KMS-11 (cell line): ENCODE measurements around the gene IL6R.

Experiments
- H2AFZ ChIP-seq: fragments of 200-600 bp; sonication (generic); 2 replicates; pipeline ENCODE4 v1.6.1; 2016; ENCODE audit warnings: antibody characterized with exemption, mixed run types, low read depth
- H3K27ac ChIP-seq: fragments of 200-600 bp; sonication (generic); 2 replicates; pipeline ENCODE4 v1.6.1; 2016; ENCODE audit warnings: mild to moderate bottlenecking, mixed run types
- H3K27me3 ChIP-seq: fragments of 200-600 bp; sonication (generic); 2 replicates; pipeline ENCODE4 v1.6.1; 2017; ENCODE audit warnings: mild to moderate bottlenecking, low read depth, mixed run types, moderate library complexity; ENCODE audit not compliant: insufficient read depth
- H3K36me3 ChIP-seq: fragments of 200-600 bp; sonication (generic); 2 replicates; pipeline ENCODE4 v1.6.1; 2017; ENCODE audit warnings: mild to moderate bottlenecking, mixed run types; ENCODE audit not compliant: insufficient read depth
- H3K4me1 ChIP-seq: fragments of 200-600 bp; sonication (generic); 2 replicates; pipeline ENCODE4 v1.6.1; 2016; ENCODE audit warnings: mild to moderate bottlenecking, low read depth, mixed run types; ENCODE audit not compliant: poor library complexity, severe bottlenecking
- H3K4me2 ChIP-seq: fragments of 200-600 bp; sonication (generic); 2 replicates; pipeline ENCODE4 v1.7.0; 2016; ENCODE audit warnings: mild to moderate bottlenecking, mixed run types
- H3K4me3 ChIP-seq: fragments of 200-600 bp; sonication (generic); IDR thresholded peaks from 2 replicates; pipeline ENCODE4 v1.6.1; 2017; ENCODE audit warnings: low read depth, low read length, mixed read lengths; ENCODE audit not compliant: insufficient read depth
- H3K79me2 ChIP-seq: fragments of 200-600 bp; sonication (generic); 2 replicates; pipeline ENCODE4 v1.6.1; 2016; ENCODE audit warnings: low read depth, mixed run types; ENCODE audit not compliant: insufficient read depth
- H3K9ac ChIP-seq: fragments of 200-600 bp; sonication (generic); 2 replicates; pipeline ENCODE4 v1.6.1; 2016; ENCODE audit warnings: mild to moderate bottlenecking, mixed run types
- H4K20me1 ChIP-seq: fragments of 200-600 bp; sonication (generic); 2 replicates; pipeline ENCODE4 v1.6.1; 2016; ENCODE audit warnings: mild to moderate bottlenecking, mixed run types; ENCODE audit not compliant: insufficient read depth
- CTCF ChIP-seq: fragments of 200-600 bp; sonication (generic); conservative IDR thresholded peaks from 2 replicates; pipeline ENCODE4 v1.6.1; 2017; ENCODE audit warnings: low read depth, mild to moderate bottlenecking, antibody characterized with exemption, low read length, moderate library complexity, mixed read lengths

IL6R gene

GRCh38 chr1:154404511-154404931 lies 622 bp upstream of the IL6R start:
- no peaks in the 10 kb centered on the region for H3K79me2 ChIP-seq
- no peak for TF ChIP-seq CTCF
- H3K27me3 ChIP-seq, result peaks cover 15% of the 10 kb centered on the region; the same call in 1 of the 2 replicates
- peaks cover 74% of the 10 kb centered on the region for H3K4me1 ChIP-seq
- peak overlapping the region; percentile 73 for H2AFZ ChIP-seq
- H3K4me3 ChIP-seq, result no peak overlapping the region
- no peaks in the 10 kb centered on the region for H4K20me1 ChIP-seq
- peak overlapping the region; percentile 72 for H3K27ac ChIP-seq
- H3K9ac ChIP-seq, result peak overlapping the region; percentile 45; the same call in 1 of the 2 replicates
- no peaks in the 10 kb centered on the region for H3K36me3 ChIP-seq
- peak overlapping the region; percentile 93 for H3K4me2 ChIP-seq

DNA sequence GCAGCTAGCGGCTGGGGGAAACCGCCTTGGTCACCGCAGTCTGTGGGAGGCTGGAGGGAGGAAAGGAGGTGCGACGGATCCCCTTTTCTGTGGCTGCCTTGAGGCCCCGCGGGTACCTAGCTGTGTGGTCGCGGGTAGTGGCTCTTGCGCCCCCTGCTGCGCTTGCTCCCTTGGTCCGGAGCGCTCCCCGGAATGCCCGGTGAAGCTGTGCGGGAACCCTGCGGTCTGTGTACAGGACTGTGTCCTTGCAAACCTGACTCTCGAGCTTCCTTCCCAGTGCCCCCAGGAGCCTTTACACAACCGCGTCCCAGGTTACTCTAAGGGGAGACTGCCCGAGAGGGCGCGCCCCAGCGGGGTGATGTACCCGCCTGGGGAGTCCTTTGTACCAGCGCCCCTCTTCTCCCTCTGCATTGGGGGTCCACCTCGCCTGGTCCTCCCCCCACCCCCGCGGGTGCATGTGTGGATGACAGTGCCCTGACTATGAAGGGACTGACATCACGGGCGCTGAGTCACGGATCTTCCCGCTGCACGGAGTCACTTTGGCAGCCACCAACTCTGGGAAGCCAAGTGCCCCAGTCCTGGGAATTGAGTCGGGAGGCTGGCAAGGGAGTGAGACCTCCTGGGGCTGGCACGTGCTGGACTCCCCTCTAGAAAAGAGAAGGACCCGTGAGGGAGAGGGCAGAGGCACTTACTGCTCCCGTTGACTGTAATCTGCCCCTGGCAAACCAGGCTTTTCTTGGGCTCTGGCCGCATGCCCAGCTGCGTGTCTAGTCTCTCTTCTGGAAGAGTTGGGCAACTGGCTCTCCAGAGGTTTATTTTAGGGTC lies 816 bp downstream of the IL6R start:
- peak; percentile 22; the same call in 1 of the 2 replicates for TF ChIP-seq CTCF
- no peaks in the 10 kb centered on the region for H3K36me3 ChIP-seq
- H4K20me1 ChIP-seq, result no peaks in the 10 kb centered on the region
- H3K27me3 ChIP-seq, result peaks cover 15% of the 10 kb centered on the region; the same call in 1 of the 2 replicates
- peak overlapping the region; percentile 37; the same call in 1 of the 2 replicates for H3K9ac ChIP-seq
- H3K27ac ChIP-seq, result peak overlapping the region; percentile 72; the same call in 1 of the 2 replicates
- peak overlapping the region; percentile 93 for H3K4me2 ChIP-seq
- no peaks in the 10 kb centered on the region for H3K79me2 ChIP-seq
- H3K4me3 ChIP-seq, result peak overlapping the region; percentile 75
- H3K4me1 ChIP-seq, result peaks cover 72% of the 10 kb centered on the region
- peak overlapping the region; percentile 73 for H2AFZ ChIP-seq

DNA sequence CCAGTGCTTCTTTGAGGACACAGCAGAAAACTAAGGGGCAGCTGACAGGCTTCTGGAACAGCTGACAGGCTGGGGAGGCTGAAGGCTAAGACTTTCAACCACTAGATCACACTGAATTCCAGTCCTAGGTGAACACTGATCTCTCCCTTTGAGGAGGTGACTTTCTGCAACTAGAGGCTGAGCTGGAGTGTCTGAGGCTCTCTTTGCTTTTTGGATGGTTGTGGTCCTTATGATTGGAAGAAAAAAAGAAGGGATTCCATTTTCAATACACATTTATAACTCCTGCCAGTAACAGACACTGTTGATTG lies 1.4 kb downstream of the IL6R start:
- H3K36me3 ChIP-seq, result no peaks in the 10 kb centered on the region
- peaks cover 67% of the 10 kb centered on the region for H3K4me1 ChIP-seq
- peaks cover 15% of the 10 kb centered on the region; the same call in 1 of the 2 replicates for H3K27me3 ChIP-seq
- H2AFZ ChIP-seq, result peak overlapping the region; percentile 73; the same call in 1 of the 2 replicates
- H3K4me3 ChIP-seq, result peak overlapping the region; percentile 75
- no peaks in the 10 kb centered on the region for H4K20me1 ChIP-seq
- peak overlapping the region; percentile 93 for H3K4me2 ChIP-seq
- no peak for TF ChIP-seq CTCF
- no peaks in the 10 kb centered on the region for H3K79me2 ChIP-seq
- no peak overlapping the region; the same call in 1 of the 2 replicates for H3K27ac ChIP-seq
- H3K9ac ChIP-seq, result peak overlapping the region; percentile 37; the same call in 1 of the 2 replicates

GRCh38 chr1:154406886-154407197 lies 1.7 kb downstream of the IL6R start:
- peak overlapping the region; percentile 73; the same call in 1 of the 2 replicates for H2AFZ ChIP-seq
- H3K79me2 ChIP-seq, result no peaks in the 10 kb centered on the region
- peaks cover 15% of the 10 kb centered on the region; the same call in 1 of the 2 replicates for H3K27me3 ChIP-seq
- no peaks in the 10 kb centered on the region for H4K20me1 ChIP-seq
- H3K4me1 ChIP-seq, result peaks cover 63% of the 10 kb centered on the region
- H3K4me3 ChIP-seq, result no peak overlapping the region
- no peak overlapping the region; the same call in 1 of the 2 replicates for H3K9ac ChIP-seq
- TF ChIP-seq CTCF, result no peak
- H3K4me2 ChIP-seq, result peak overlapping the region; percentile 93
- no peaks in the 10 kb centered on the region for H3K36me3 ChIP-seq
- no peak overlapping the region; the same call in 1 of the 2 replicates for H3K27ac ChIP-seq
